PC-3 (cell line): ENCODE results near the gene UBQLN1. TPM values are rescaled to one million over a fixed set of nuclear protein-coding genes. Genes with fewer than 3 reads are reported as not detected.

Source experiments
- ATAC-seq: fragments of 200-7000 bp; cut with Tn5 transposase; 2 replicates; pipeline ENCODE4 v1.9.1; 2020; ENCODE audit warnings: mild to moderate bottlenecking, moderate library complexity
- BruUV-seq: library from RNA; stranded (reverse); fragments of 400-500 nt; replicated peaks from 2 replicates; lab custom pipeline; 2021; lab: Mats Ljungman, UMichigan
- CTCF ChIA-PET: fragments of 300-600 bp; sonication (Branson Sonifier 250); formaldehyde crosslinking; loops from one replicate; lab custom pipeline; 2022; ENCODE audit warnings: antibody characterized with exemption; lab: Charles Lee
- POLR2A ChIA-PET: fragments of 300-600 bp; sonication (Branson Sonifier 250); formaldehyde crosslinking; loops from one replicate; lab custom pipeline; 2022; ENCODE audit warnings: antibody characterized with exemption; ENCODE audit not compliant: unreplicated experiment; lab: Charles Lee
- DNase-seq: peaks from one replicate; pipeline ENCODE4 v3.0.0-alpha.2; 2015
- H2AFZ ChIP-seq: fragments of 300-600 bp; sonication (generic); 2 replicates; pipeline ENCODE4 v1.6.0; 2016; ENCODE audit warnings: antibody characterized with exemption, low read length
- H3F3A ChIP-seq: fragments of 300-600 bp; sonication (generic); one replicate; pipeline ENCODE4 v1.6.0; 2017; ENCODE audit warnings: antibody characterized with exemption, low read length, control low read depth, mild to moderate bottlenecking; ENCODE audit not compliant: unreplicated experiment
- H3K27ac ChIP-seq: fragments of 300-600 bp; sonication (generic); 2 replicates; pipeline ENCODE4 v1.5.1; 2016; ENCODE audit warnings: mild to moderate bottlenecking, low read length
- H3K27me3 ChIP-seq: fragments of 300-600 bp; sonication (generic); 2 replicates; pipeline ENCODE4 v1.6.1; 2016; ENCODE audit warnings: low read length, mixed read lengths
- H3K36me3 ChIP-seq: fragments of 300-600 bp; sonication (generic); 2 replicates; pipeline ENCODE4 v1.6.1; 2016; ENCODE audit warnings: low read depth, mixed run types, low read length, mixed read lengths
- H3K4me1 ChIP-seq: fragments of 300-600 bp; sonication (generic); 2 replicates; pipeline ENCODE4 v1.5.1; 2016; ENCODE audit warnings: low read length; ENCODE audit not compliant: insufficient read depth
- H3K4me2 ChIP-seq: fragments of 300-600 bp; sonication (generic); 2 replicates; pipeline ENCODE4 v1.6.0; 2016; ENCODE audit warnings: low read length
- H3K4me3 ChIP-seq: fragments of 300-600 bp; sonication (generic); 2 replicates; pipeline ENCODE4 v1.5.1; 2016; ENCODE audit warnings: mild to moderate bottlenecking, low read length, mixed read lengths
- H3K79me2 ChIP-seq: fragments of 300-600 bp; sonication (generic); 2 replicates; pipeline ENCODE4 v1.6.1; 2017; ENCODE audit warnings: low read length, mixed read lengths
- H3K9ac ChIP-seq: fragments of 300-600 bp; sonication (generic); 2 replicates; pipeline ENCODE4 v1.6.0; 2016; ENCODE audit warnings: mild to moderate bottlenecking, low read length
- H3K9me2 ChIP-seq: fragments of 300-600 bp; sonication (generic); replicated peaks from 2 replicates; pipeline ENCODE4 v1.6.1; 2016; ENCODE audit warnings: mixed run types, low read length, mixed read lengths
- H3K9me3 ChIP-seq: fragments of 300-600 bp; sonication (generic); 2 replicates; pipeline ENCODE4 v1.6.1; 2016; ENCODE audit warnings: low read length, mixed read lengths
- H4K20me1 ChIP-seq: fragments of 300-600 bp; sonication (generic); 2 replicates; pipeline ENCODE4 v1.6.1; 2016; ENCODE audit warnings: low read length, mixed read lengths
- EZH2 ChIP-seq: fragments of 300-600 bp; sonication (generic); IDR thresholded peaks from one replicate; pipeline ENCODE4 v1.6.1; 2017; ENCODE audit warnings: antibody characterized with exemption, mild to moderate bottlenecking, low read length; ENCODE audit not compliant: unreplicated experiment
- EZH2phosphoT487 ChIP-seq: fragments of 300-600 bp; sonication (generic); IDR thresholded peaks from 2 replicates; pipeline ENCODE4 v1.6.1; 2018; ENCODE audit warnings: mild to moderate bottlenecking, antibody characterized with exemption, low read length, borderline replicate concordance
- intact Hi-C: fragments of 100-400 bp; cut with micrococcal nuclease; formaldehyde crosslinking; loops from 2 replicates; pipeline ENCODE4 v1.9.0; 2023
- total RNA-seq: library from RNA; depleted of rRNA; stranded (reverse); fragments of >200 nt; gene quantifications from 2 replicates; pipeline ENCODE4 v1.2.3, GENCODE V29; 2014
- TF ChIP-seq, protein P1 (sequence below): fragments of 300-600 bp; sonication (generic); conservative IDR thresholded peaks from 2 replicates; pipeline ENCODE4 v1.5.1; 2017; ENCODE audit warnings: antibody characterized with exemption, low read depth, mild to moderate bottlenecking, low read length

UBQLN1 gene
- total RNA-seq, 1 experiment from 2014 or later = 105 TPM

DNA sequence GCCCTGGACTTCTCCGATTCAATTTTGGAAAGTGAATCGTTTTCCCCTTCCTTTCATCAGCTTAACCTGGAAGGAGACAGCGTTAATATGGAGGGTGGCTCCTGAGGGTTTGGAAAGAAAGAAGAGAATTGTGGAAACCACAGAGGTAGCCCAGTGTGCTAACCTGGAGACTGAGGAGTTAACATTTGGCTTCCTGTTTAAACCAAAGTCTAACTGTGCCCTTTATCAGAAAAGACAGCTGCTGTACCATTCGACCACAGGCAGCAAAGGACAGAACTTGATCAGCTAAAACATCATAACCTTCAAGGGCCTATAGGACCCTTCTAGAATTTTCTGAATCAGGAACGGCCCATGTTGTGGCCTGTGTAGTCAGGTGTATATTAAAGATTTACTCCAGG is 84.1 kb downstream of the UBQLN1 start:
- no peaks in the 10 kb centered on the region for H3K79me2 ChIP-seq
- H4K20me1 ChIP-seq = no peaks in the 10 kb centered on the region
- H3K27me3 ChIP-seq = no peaks in the 10 kb centered on the region
- TF ChIP-seq, protein P1, sequence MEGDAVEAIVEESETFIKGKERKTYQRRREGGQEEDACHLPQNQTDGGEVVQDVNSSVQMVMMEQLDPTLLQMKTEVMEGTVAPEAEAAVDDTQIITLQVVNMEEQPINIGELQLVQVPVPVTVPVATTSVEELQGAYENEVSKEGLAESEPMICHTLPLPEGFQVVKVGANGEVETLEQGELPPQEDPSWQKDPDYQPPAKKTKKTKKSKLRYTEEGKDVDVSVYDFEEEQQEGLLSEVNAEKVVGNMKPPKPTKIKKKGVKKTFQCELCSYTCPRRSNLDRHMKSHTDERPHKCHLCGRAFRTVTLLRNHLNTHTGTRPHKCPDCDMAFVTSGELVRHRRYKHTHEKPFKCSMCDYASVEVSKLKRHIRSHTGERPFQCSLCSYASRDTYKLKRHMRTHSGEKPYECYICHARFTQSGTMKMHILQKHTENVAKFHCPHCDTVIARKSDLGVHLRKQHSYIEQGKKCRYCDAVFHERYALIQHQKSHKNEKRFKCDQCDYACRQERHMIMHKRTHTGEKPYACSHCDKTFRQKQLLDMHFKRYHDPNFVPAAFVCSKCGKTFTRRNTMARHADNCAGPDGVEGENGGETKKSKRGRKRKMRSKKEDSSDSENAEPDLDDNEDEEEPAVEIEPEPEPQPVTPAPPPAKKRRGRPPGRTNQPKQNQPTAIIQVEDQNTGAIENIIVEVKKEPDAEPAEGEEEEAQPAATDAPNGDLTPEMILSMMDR = no peak
- no peak for TF ChIP-seq EZH2phosphoT487
- TF ChIP-seq EZH2 = no peak
- intact Hi-C loops = loop anchor here (5.0 kb wide), 1 partner anchor 84 kb away; the partner anchor contains the start of gene UBQLN1
- DNase-seq (peak; percentile 7), ATAC-seq (peak; percentile 5)
- H3K9me2 ChIP-seq = no peaks in the 10 kb centered on the region
- H3K4me2 ChIP-seq = peak overlapping the region; percentile 96
- H3K36me3 ChIP-seq = no peaks in the 10 kb centered on the region
- ChIA-PET POLR2A (no interaction called here), CTCF (no interaction called here)
- no peaks in the 10 kb centered on the region for H3F3A ChIP-seq
- H3K4me1 ChIP-seq = peaks cover 9% of the 10 kb centered on the region; the same call in 1 of the 2 replicates
- peak overlapping the region; percentile 85 for H3K4me3 ChIP-seq
- H3K27ac ChIP-seq = peak overlapping the region; percentile 34; the same call in 1 of the 2 replicates
- H3K9ac ChIP-seq = peak overlapping the region; percentile 85
- H3K9me3 ChIP-seq = no peaks in the 10 kb centered on the region
- BruUV-seq = no TSS peak
- peak overlapping the region; percentile 90 for H2AFZ ChIP-seq

DNA sequence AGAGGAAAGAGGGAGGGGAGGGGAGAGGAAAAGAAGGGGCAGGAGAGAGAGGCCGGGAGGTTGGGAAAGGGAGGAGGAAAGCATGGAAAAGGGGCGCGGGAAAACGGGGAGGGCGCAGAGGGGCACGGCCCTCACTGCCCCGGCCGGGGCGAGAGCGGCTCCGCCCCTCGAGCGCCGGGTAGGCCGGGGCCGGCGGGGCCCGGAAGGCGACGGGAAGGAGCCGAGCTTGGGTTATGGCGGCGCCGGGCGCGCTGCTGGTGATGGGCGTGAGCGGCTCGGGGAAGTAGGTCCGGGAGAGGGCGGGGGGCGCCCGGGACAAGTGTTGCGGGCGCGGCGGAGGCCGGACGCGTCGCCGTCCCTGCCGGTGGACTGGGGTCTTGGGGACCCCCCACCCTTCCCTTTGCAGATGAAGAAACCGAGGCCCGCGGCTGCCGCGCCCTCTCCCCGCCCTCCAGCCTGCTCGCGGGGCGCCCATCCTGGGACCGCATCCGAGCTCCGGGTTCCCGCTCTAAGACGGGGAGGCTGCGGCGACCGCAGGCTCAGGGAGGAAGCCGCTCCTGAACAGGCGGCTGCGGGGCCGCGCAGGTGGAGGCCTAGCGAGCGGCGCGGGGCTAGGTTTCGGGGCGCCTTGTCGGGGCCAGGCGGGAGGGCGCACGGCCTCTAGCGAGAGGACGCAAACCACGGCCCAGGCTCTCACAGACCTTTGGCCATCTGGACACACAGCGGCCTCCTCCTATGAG is 84.6 kb downstream of the UBQLN1 start, which contains the start of gene IDNK:
Gene IDNK (plus strand): TSS at position 205 of the 740 bp plus-strand sequence. CDS start 29 bp downstream, at position 234.
- CTCF ChIA-PET = interaction anchor here (0.6 kb wide), 1 partner anchor 692 kb away, joined by 6 read pairs; no protein-coding TSS in a partner anchor
- H3K4me2 ChIP-seq = peak within 1 kb of the TSS; percentile 96
- BruUV-seq = no TSS peak

More for the DNA sequence above, 84.6 kb downstream of the UBQLN1 start, which contains the start of gene IDNK:
- TF ChIP-seq, protein P1 = no peak
- no peak for TF ChIP-seq EZH2phosphoT487
- TF ChIP-seq EZH2 = no peak
- peak; percentile 72 for ATAC-seq
- no peaks in the 10 kb centered on the region for H3K36me3 ChIP-seq
- no peaks in the 10 kb centered on the region for H3K9me3 ChIP-seq
- peak within 1 kb of the TSS; percentile 34 for H3K27ac ChIP-seq
- H3K27me3 ChIP-seq = no peaks in the 10 kb centered on the region
- H3K79me2 ChIP-seq = no peaks in the 10 kb centered on the region
- H3K9me2 ChIP-seq = no peaks in the 10 kb centered on the region
- peaks cover 9% of the 10 kb centered on the region; the same call in 1 of the 2 replicates for H3K4me1 ChIP-seq
- DNase-seq = peak; percentile 54
- H2AFZ ChIP-seq = peak within 1 kb of the TSS; percentile 90
- peak within 1 kb of the TSS; percentile 85 for H3K9ac ChIP-seq
- H4K20me1 ChIP-seq = no peaks in the 10 kb centered on the region
- POLR2A ChIA-PET = no interaction called here
- H3K4me3 ChIP-seq = peak within 1 kb of the TSS; percentile 85
- H3F3A ChIP-seq = no peaks in the 10 kb centered on the region
- intact Hi-C loops = loop anchor here (5.0 kb wide), 1 partner anchor 84 kb away; the partner anchor contains the start of gene UBQLN1
